ENCODE data around the gene BUD13.

DNA sequence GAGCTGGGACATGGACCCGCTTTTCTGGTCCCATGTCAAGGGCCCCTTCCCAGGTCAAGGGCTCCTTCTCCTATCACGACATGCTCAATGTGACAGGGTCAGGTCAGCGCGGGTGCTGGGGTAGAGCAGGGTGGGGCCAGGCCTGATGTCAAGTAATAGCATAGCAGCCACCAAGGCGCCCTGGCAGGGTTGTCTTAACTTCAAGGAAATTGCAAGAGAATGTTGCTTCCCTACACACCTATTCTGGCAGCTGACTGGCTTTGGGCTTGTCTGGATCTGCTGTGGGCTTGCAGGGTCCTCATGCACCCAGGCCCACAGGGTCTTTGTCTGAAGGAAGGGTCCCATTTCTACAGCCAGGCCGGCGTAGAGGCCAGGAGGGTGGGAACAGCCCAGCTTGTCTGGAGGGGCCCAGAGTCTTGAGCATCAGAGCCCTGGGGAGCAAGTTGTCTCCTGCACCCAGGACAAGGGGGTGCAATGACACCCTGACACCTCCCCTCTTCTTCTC, 71.4 kb downstream of the BUD13 start:
- TF ChIP-seq, protein P1, sequence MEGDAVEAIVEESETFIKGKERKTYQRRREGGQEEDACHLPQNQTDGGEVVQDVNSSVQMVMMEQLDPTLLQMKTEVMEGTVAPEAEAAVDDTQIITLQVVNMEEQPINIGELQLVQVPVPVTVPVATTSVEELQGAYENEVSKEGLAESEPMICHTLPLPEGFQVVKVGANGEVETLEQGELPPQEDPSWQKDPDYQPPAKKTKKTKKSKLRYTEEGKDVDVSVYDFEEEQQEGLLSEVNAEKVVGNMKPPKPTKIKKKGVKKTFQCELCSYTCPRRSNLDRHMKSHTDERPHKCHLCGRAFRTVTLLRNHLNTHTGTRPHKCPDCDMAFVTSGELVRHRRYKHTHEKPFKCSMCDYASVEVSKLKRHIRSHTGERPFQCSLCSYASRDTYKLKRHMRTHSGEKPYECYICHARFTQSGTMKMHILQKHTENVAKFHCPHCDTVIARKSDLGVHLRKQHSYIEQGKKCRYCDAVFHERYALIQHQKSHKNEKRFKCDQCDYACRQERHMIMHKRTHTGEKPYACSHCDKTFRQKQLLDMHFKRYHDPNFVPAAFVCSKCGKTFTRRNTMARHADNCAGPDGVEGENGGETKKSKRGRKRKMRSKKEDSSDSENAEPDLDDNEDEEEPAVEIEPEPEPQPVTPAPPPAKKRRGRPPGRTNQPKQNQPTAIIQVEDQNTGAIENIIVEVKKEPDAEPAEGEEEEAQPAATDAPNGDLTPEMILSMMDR (IDR thresholded peaks at IDR 0.05): no peak
- TF ChIP-seq, protein P2, sequence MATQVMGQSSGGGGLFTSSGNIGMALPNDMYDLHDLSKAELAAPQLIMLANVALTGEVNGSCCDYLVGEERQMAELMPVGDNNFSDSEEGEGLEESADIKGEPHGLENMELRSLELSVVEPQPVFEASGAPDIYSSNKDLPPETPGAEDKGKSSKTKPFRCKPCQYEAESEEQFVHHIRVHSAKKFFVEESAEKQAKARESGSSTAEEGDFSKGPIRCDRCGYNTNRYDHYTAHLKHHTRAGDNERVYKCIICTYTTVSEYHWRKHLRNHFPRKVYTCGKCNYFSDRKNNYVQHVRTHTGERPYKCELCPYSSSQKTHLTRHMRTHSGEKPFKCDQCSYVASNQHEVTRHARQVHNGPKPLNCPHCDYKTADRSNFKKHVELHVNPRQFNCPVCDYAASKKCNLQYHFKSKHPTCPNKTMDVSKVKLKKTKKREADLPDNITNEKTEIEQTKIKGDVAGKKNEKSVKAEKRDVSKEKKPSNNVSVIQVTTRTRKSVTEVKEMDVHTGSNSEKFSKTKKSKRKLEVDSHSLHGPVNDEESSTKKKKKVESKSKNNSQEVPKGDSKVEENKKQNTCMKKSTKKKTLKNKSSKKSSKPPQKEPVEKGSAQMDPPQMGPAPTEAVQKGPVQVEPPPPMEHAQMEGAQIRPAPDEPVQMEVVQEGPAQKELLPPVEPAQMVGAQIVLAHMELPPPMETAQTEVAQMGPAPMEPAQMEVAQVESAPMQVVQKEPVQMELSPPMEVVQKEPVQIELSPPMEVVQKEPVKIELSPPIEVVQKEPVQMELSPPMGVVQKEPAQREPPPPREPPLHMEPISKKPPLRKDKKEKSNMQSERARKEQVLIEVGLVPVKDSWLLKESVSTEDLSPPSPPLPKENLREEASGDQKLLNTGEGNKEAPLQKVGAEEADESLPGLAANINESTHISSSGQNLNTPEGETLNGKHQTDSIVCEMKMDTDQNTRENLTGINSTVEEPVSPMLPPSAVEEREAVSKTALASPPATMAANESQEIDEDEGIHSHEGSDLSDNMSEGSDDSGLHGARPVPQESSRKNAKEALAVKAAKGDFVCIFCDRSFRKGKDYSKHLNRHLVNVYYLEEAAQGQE (IDR thresholded peaks at IDR 0.05; ENCODE audit: insufficient read depth in 1 of 2, low read depth in 2 of 2, low read length in 1 of 2): no peak
